NCI-H446 (cell line): Measurements from ENCODE around the gene MNT.
A peak's percentile ranks its signal among the peaks of the same experiment; 100 is the strongest.

Experiments
- DNase-seq, 2 experiments: peaks; one replicate each; lab custom pipeline; 2025; lab: John Stamatoyannopoulos, UW

The MNT gene

DNA sequence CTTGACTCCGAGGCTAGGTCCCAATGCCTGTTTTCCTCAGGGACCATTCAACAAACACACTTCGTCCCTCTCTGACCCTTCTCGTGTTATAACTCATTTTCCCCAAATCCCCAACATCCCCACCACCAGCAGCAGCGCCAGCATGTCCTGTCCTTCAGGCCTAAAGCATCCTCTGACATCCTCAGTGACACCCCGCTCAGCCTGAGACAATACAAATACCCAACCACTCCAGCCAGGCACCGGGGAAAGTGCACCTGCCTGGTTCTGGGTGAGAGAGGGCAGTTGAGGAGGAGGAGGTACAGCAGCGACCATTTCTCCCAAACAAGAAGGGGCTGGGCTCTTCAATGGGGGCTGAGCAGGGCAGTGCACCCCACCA, 4.7 kb downstream of the MNT start:
- DNase-seq: no peak

DNA sequence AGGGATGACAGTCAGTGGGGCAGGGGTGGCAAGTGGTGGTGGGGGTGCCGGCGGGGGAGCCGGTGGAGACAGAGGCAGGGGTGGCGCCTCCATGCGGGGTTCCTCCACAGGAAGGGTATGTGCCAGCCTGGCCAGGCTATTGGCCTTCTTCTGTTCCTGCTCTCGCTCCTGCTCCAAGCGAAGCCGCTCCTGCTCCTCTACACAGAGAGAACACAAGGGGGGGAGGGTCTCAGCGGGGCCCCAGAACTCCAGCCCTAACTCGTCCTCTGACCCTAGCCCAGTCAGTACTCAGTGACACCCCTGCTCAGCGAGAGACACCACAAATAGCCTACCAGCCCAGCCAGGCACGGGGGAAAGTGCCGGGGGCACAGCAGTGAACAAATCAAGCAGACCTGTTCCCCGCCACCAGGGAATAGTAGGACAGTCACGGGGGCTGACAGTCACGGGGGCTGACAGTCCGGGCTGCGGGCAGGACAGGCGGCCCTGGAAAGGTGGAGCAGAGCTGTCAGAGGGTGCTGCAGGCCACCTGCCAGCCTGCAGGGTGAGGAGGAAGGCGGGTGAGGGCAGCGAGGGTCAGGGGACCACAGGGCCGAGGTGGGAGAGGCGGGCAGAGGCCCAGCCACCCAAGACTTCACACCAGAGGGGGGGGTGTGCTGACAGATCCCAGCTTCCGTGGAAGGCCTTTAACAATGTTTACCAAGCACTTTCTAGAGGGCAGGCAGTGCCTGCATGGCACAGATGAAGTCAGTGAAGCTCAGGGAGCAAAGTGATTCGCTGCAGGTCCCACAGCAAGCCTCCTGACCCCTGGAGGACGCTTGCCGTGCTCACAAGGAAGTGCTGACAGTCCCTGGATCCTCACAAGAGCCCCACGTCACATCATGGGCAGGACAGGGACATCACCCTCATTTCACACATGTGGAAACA, 5.3 kb downstream of the MNT start:
- no peak for DNase-seq

GRCh38 chr17:2394775-2395201, 6.1 kb downstream of the MNT start:
- no peak for DNase-seq

- no peak for DNase-seq
Observed at GRCh38 chr17:2393954-2394749, 6.7 kb downstream of the MNT start.

GRCh38 chr17:2393174-2393953, 7.5 kb downstream of the MNT start:
- DNase-seq: peak; percentile 78 to 92

DNA sequence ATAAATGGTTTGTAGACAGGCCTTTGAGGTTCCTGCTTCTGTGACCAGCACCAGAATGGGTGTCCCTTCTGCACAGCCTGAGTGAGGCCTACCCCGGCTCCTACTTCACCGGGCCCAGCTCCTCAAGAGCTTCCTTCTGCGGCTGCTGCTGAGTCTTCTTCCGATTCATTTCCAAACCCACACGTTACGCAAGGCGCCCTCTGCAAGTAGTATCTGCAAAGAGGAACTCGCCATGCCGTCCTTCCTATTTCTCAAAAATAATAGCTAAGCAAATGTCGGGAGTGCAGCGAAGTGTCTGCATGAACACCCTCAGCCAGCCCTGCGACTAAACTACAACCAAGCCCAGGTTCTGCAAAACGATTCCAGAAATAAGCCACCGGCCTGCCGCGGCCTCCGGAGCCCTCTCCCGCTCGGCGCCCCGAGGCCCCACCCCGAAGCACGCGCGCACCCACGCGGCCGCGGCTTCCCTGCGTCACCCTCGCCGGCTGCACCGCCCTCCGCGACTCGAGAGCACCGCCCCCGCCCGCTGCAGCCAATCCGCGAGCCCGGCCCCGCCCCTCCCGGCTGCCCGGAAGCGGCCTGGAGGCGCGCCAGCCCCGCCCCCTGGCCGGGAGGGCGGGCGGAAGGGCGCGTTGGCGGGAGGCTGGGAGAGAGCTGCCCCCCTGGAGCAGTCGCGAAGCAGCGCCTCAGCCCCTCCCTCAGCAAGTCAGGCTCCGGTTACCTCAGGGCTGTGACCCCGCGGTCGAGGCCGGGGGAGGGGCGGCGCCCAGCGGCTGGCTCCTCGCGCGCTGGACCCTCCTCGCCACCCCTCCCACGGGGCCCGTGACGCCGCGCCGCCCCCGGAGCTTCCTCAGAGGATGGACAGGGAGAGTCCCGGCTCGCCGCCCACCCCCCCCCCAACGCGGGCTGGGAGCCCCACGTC, 8.3 kb downstream of the MNT start:
- DNase-seq: peak; percentile 89 to 97

- DNase-seq: no peak
Observed at GRCh38 chr17:2391597-2392251, 9.1 kb downstream of the MNT start.

DNA sequence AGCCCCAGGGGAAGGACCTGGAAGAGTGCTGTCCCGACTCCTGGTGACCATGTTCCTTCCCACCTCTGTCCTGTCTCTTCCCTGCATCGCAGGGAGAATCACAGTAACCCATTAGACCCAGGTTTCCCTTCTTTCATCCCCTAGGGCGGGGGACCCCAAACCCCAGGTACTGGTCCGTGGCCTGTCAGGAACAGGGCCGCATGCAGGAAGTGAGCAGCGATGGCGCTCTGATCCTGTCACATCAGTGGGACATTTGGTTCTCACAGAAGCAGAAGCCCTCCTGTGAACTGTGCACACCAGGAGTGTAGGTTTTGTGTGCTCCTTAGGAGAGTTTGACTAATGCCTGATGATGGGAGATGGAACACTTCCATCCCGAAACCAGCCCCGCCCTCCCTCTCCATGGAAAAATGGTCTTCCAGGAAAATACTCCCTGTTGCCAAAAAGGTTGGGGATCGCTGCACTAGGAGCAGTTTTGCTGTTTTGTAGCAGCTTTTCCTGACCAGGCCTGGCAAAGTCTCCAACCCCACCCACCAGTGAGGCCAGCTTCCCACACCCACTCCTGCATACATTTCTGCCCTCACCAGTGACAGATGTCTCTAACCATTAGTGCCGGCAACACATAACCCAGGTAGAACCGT, 10.5 kb downstream of the MNT start:
- DNase-seq: no peak

DNA sequence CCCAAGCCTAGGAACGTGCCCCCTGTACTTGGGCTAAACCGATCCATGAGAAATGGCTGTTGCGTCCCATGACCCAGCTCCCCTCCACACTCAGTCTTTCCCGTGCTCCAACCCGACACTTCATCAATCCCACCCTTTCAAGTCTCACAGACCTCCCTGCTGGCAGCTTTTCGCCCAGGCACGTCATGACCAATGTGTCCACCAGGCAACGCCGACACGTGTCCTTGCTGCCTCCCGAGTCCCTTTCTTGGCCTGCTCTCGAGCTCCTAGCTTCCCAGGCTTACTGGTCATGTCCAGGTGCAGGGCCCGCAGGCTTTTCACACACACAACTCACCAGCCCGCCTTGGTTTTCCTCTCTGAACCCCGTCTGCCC, 12.2 kb downstream of the MNT start:
- DNase-seq: no peak

GRCh38 chr17:2388020-2388682, 12.7 kb downstream of the MNT start:
- DNase-seq: no peak

- DNase-seq: no peak
Observed at GRCh38 chr17:2387086-2388019, 13.5 kb downstream of the MNT start.

- DNase-seq: no peak
Observed at GRCh38 chr17:2386400-2387085, 14.3 kb downstream of the MNT start.

DNA sequence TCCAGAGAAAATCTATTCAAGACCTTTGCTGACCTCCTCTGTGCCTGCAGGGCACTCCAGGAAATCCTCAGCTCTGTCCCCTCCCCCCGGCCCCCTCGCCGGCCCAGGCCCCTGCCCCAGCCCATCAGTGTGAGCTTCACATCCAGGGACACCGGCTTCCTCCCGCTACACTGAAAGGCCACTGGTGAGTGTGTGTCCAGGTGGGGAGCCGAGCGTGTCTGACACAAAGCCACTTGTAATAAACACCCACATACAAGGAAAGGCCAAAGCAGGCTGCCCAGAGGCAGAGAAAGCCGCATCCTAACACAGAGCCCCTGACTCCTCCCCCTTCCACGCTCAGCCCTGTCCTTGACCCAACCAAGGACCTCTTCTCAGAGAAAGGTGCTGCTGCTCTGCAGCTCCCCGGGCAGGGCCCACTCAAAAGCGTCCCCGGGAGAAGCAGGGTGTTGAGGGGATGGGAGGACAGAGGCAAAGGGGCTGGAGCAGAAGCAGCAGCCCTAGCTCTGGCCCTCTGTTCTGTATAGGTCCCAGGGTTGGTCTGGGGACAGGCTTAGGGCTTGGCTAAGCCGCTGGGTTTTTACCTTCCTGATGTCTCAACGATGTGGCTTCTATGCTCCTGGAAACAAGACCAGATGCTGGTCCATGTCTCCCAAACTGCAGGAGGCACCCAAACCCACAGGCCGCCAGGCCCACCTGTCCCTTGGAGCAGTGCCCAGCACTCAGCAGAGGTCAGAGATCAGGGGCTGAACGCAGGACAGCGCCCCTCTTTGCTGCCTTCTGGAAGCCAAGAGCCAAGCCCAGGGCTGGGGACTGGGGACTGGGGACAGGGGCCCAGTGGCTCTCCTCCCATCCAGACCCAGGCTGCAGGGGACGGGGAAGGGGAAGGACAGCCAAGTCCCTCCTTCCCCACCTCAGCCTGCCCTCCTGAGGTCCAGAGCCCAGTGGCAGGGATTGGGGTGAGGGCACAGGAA, 15.3 kb downstream of the MNT start:
- DNase-seq: no peak

DNA sequence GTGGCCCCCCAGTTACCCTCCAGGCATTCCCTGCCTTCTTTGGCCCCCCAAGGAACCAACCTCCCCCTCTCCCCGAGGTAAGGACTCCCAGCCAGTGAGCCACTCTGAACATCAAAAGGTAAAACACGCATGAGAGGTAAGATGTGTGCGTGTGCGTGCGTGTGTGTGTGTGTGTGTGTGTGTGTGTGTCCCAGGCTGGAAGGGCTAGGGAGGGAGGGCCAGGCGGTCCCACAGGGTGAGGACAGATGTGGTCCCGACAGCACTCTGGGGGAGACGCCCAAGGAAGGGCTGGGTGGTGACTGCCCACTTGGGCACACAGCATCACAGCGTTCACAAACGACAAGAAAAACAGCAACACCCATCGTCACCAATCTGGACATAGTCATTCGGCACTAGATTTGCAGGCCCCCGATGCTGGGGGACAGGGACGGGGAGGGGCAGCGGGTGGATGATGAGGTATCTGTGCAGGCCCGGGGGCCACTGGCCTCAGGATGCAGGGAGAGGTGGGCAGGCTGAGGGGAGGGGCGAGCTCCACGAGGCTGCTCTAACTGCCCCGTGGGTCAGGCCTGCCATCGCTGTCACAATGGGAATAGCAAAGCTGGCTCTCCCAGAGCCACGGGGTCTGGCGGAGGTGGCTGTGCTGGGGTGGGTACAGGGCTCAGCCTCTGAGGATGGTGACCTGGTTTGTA, 16.3 kb downstream of the MNT start:
- no peak for DNase-seq

GRCh38 chr17:2383628-2384167, 17.2 kb downstream of the MNT start:
- no peak for DNase-seq
